GM12878 (cell line): ENCODE data around the gene CHKA. TPM values are rescaled to one million over a fixed set of nuclear protein-coding genes. Genes with fewer than 3 reads are reported as not detected.
A peak's percentile ranks its signal among the peaks of the same experiment; 100 is the strongest.

Experiments used
- ATAC-seq: fragments of 200-7000 bp; cut with Tn5 transposase; 3 replicates; pipeline ENCODE4 v1.9.1; 2020; ENCODE audit warnings: mild to moderate bottlenecking, moderate library complexity
- BruUV-seq: library from RNA; stranded (reverse); fragments of 400-500 nt; replicated peaks from 2 replicates; lab custom pipeline; 2021; lab: Mats Ljungman, UMichigan
- CTCF ChIA-PET: fragments of 300-600 bp; sonication (Branson Sonifier 250); formaldehyde crosslinking; extraction: SDS; loops from one replicate; lab custom pipeline; 2021; ENCODE audit warnings: inconsistent platforms; lab: Yijun Ruan, JAX
- POLR2A ChIA-PET: fragments of 350-600 bp; formaldehyde crosslinking; extraction: SDS; loops from one replicate; lab custom pipeline; 2021; ENCODE audit warnings: inconsistent platforms; lab: Charles Lee
- RAD21 ChIA-PET: fragments of 300-600 bp; sonication (Branson Sonifier 250); formaldehyde crosslinking; loops from one replicate; lab custom pipeline; 2023; ENCODE audit warnings: antibody characterized with exemption; ENCODE audit not compliant: unreplicated experiment; lab: Charles Lee
- SMC1A ChIA-PET: fragments of 300-600 bp; sonication (Branson Sonifier 250); formaldehyde crosslinking; loops from one replicate; lab custom pipeline; 2023; ENCODE audit not compliant: unreplicated experiment, uncharacterized antibody; lab: Charles Lee
- DNase-seq: peaks from one replicate; pipeline ENCODE4 v3.0.0-alpha.2; 2011; ENCODE audit warnings: low read depth, low spot score
- FAIRE-seq: peaks from 3 replicates; lab custom pipeline; 2011; peaks lifted over from hg19 to GRCh38; lab: Jason Lieb, UNC
- H2AFZ ChIP-seq: 2 replicates; pipeline ENCODE4 v1.6.0; 2011; ENCODE audit warnings: low read depth, low read length, control low read depth; ENCODE audit not compliant: control insufficient read depth
- H3K27ac ChIP-seq: 2 replicates; pipeline ENCODE4 v1.5.1; 2011; ENCODE audit warnings: control low read depth; ENCODE audit not compliant: control insufficient read depth, insufficient read depth
- H3K27me3 ChIP-seq, 2 experiments: replicated peaks in 1 of 2; 2 replicates each; pipeline versions ENCODE4 v1.6.0 to v1.6.1; 2011; ENCODE audit warnings: low read length in 1 of 2; ENCODE audit not compliant: control insufficient read depth in 2 of 2, insufficient read depth in 2 of 2
- H3K36me3 ChIP-seq, 2 experiments: 2 replicates each; pipeline ENCODE4 v1.5.1; 2011; ENCODE audit warnings: low read length in 1 of 2; ENCODE audit not compliant: control insufficient read depth in 2 of 2, insufficient read depth in 2 of 2
- H3K4me1 ChIP-seq: 2 replicates; pipeline ENCODE4 v1.6.1; 2011; ENCODE audit warnings: mild to moderate bottlenecking, low read length, moderate library complexity, mixed read lengths; ENCODE audit not compliant: control insufficient read depth, insufficient read depth
- H3K4me2 ChIP-seq: 2 replicates; pipeline ENCODE4 v1.6.0; 2011; ENCODE audit warnings: control low read depth; ENCODE audit not compliant: control insufficient read depth, insufficient read depth
- H3K4me3 ChIP-seq: fragments of 200-600 bp; sonication (generic); 2 replicates; pipeline ENCODE4 v1.5.1; 2016
- H3K79me2 ChIP-seq: 2 replicates; pipeline ENCODE4 v1.6.0; 2011; ENCODE audit warnings: low read length; ENCODE audit not compliant: control insufficient read depth, insufficient read depth
- H3K9ac ChIP-seq: 2 replicates; pipeline ENCODE4 v1.8.0; 2011; ENCODE audit warnings: low read length, control low read depth, mixed read lengths; ENCODE audit not compliant: control insufficient read depth, insufficient read depth
- H3K9me3 ChIP-seq: replicated peaks from 3 replicates; pipeline ENCODE4 v1.5.1; 2011; ENCODE audit warnings: mild to moderate bottlenecking, low read length; ENCODE audit not compliant: control insufficient read depth, insufficient read depth
- H4K20me1 ChIP-seq: 2 replicates; pipeline ENCODE4 v1.6.0; 2011; ENCODE audit not compliant: control insufficient read depth, insufficient read depth
- BHLHE40 ChIP-seq, 2 experiments: fragments of 450-650 bp in 1 of 2; IDR thresholded peaks; 2 replicates each; pipeline ENCODE4 v1.6.1; 2011 to 2017; ENCODE audit warnings: low read depth in 2 of 2, borderline replicate concordance in 1 of 2, improper control_type of control experiment in 1 of 2, low read length in 1 of 2, mild to moderate bottlenecking in 1 of 2
- POLR2AphosphoS5 ChIP-seq: IDR thresholded peaks from 2 replicates; pipeline ENCODE4 v1.6.1; 2011; ENCODE audit warnings: mild to moderate bottlenecking, low read length, inconsistent platforms
- SRF ChIP-seq, 2 experiments: IDR thresholded peaks; 2 replicates each; pipeline ENCODE4 v1.6.1; 2011; ENCODE audit warnings: low read depth in 2 of 2, low read length in 2 of 2, mild to moderate bottlenecking in 1 of 2, moderate library complexity in 1 of 2
- WGBS: methylation state at CpG from one replicate; pipeline ENCODE4 v1.1.6; 2016; ENCODE audit warnings: low lambda C conversion rate; ENCODE audit not compliant: insufficient replicate concordance, insufficient coverage; ENCODE audit errors: missing lambda C conversion rate; 5-methylcytosine and 5-hydroxymethylcytosine counted together
- in situ Hi-C: fragments of 300-500 bp; cut with MboI; formaldehyde crosslinking; loops from 9 replicates; pipeline ENCODE4 v1.14.3; 2018; ENCODE audit warnings: mixed read lengths
- intact Hi-C: fragments of 100-400 bp; cut with micrococcal nuclease; formaldehyde crosslinking; loops from one replicate; pipeline ENCODE4 v1.14.2; 2022; ENCODE audit not compliant: unreplicated experiment
- polyA plus RNA-seq, 11 experiments: library from polyadenylated mRNA; depleted of rRNA in 4 of 11; unstranded in 6 of 11; stranded (reverse) in 5 of 11; fragments of >200 nt; fragmentation: Nextera tagmentation in 4 of 11; fragmentation: Illumina TruSeq in 1 of 11; extraction: Ambion mirVana in 4 of 11; extraction: Trizol in 1 of 11; gene quantifications; 1 replicate in 1 of 11; 2 replicates in 10 of 11; pipeline versions ENCODE4 v1.2.1 to v1.2.3, GENCODE V29; 2011 to 2016; ENCODE audit warnings: inconsistent platforms in 2 of 11, missing spikeins in 2 of 11, low read depth in 1 of 11
- total RNA-seq, 4 experiments: library from RNA; depleted of rRNA in 3 of 4; stranded (reverse); fragments of >200 nt in 3 of 4; fragmentation: Illumina TruSeq in 1 of 4; extraction: Trizol in 1 of 4; gene quantifications; 2 replicates each; pipeline versions ENCODE4 v1.2.1 to v1.2.3, GENCODE V29; 2013 to 2021

CHKA gene
- total and polyA plus RNA-seq, 10 of the 15 experiments (the other 5 are each of a cell fraction or from before 2014, with no cell fraction given), result 5.2 to 29.2 (median 21.2) TPM

DNA sequence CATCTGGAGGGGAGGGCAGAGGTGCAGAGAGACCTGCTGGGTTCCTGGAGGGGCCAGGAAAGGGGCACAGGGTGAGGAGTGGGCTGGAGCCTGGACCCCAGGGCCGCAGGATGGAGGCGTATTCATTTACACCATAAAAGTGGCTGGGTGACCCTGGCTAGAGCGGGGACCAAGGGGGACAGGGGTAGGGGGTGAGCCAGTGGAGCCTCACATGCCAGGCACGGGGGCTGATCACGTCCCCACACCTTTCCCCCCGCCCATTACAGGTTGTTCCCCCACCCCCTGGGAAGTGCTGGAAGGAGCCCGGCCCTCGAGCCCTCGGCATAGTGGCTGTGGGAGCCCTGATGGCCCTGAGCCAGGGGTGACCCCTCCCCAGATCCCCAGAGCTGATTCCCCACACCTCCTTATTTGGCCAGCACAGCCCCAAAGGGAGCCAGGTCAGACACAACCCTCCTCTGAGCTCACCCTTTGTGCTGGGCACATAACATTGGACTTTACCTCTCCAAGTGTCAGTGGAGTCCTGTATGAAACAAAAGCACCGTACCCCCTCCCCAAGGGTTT, 81.6 kb downstream of the CHKA start:
- WGBS, result under 1% methylated on average over 8 of the region's 10 CpGs
- SMC1A ChIA-PET, result interaction anchor here (0.9 to 3.0 kb wide), 7 partner anchors 9 to 165 kb away, joined by 3 to 19 read pairs (median 4); partner anchors contain the start of gene NDUFS8
- CTCF ChIA-PET, result interaction anchor here (0.8 to 1.6 kb wide), 4 partner anchors 79 to 218 kb away, joined by 3 to 7 read pairs (median 4); no protein-coding TSS in a partner anchor
- intact Hi-C loops (loop anchor here (5.0 kb wide), 1 partner anchor 37 kb away; the partner anchor contains the start of gene UNC93B1), in situ Hi-C loops (no loop called here)
- Histone ChIP-seq H3K4me1 (peaks cover 13% of the 10 kb centered on the region), H3K4me2 (peak overlapping the region; percentile 84), H3K9me3 (no peaks in the 10 kb centered on the region), H3K27ac (peak overlapping the region; percentile 91), H2AFZ (peak overlapping the region; percentile 5; the same call in 1 of the 2 replicates), H3K27me3 (no peaks in the 10 kb centered on the region), H3K79me2 (peaks cover 46% of the 10 kb centered on the region), H4K20me1 (no peaks in the 10 kb centered on the region; the same call in 1 of the 2 replicates)
- ATAC-seq (peak; percentile 16), FAIRE-seq (peak; percentile 35), DNase-seq (no peak)
- BruUV-seq, result TSS peak; percentile 69
- POLR2A ChIA-PET, result interaction anchor here (0.6 to 3.4 kb wide), 14 partner anchors 9 to 1772 kb away, joined by 3 to 21 read pairs (median 3); partner anchors contain the start of genes C11orf24 and NDUFS8
- TF ChIP-seq SRF (IDR thresholded peaks at IDR 0.05; ENCODE audit: low read depth in 2 of 2, low read length in 2 of 2), result peak in 1 of 2 experiments; percentile 69; a peak in 2 of 4 replicates
- peak in 1 of 2 experiments; percentile 54; a peak in 2 of 4 replicates for TF ChIP-seq BHLHE40 (IDR thresholded peaks at IDR 0.05; ENCODE audit: borderline replicate concordance in 1 of 2, low read depth in 2 of 2, low read length in 1 of 2)
- no peak for TF ChIP-seq POLR2AphosphoS5
- TF ChIP-seq, all 136 proteins: peak for 2
- Histone ChIP-seq H3K36me3 (peaks cover 6 to 19% of the 10 kb centered on the region in 2 experiments; a peak in 3 of 4 replicates), H3K4me3 (peak overlapping the region; percentile 99), H3K9ac (peak overlapping the region; percentile 79)
- RAD21 ChIA-PET, result interaction anchor here (0.6 to 4.3 kb wide), 5 partner anchors 33 to 773 kb away, joined by 3 to 23 read pairs (median 4); no protein-coding TSS in a partner anchor
